HG03558 (cell line): ENCODE results near the gene UMAD1.
A peak's percentile ranks its signal among the peaks of the same experiment; 100 is the strongest.

ENCODE experiments used
- ATAC-seq: cut with Tn5 transposase; IDR thresholded peaks from one replicate; pipeline ENCODE4 v1.9.1; 2021; ENCODE audit warnings: moderate number of reproducible peaks; ENCODE audit not compliant: unreplicated experiment; ENCODE audit errors: extremely low read depth

Gene UMAD1

GRCh38 chr7:7718492-7718891 is 77.9 kb downstream of the UMAD1 start, which contains the start of gene RPA3:
Gene RPA3 (minus strand): TSS chr7:7718607. CDS start chr7:7640418, 78,189 bp downstream.
- no peak for ATAC-seq

DNA sequence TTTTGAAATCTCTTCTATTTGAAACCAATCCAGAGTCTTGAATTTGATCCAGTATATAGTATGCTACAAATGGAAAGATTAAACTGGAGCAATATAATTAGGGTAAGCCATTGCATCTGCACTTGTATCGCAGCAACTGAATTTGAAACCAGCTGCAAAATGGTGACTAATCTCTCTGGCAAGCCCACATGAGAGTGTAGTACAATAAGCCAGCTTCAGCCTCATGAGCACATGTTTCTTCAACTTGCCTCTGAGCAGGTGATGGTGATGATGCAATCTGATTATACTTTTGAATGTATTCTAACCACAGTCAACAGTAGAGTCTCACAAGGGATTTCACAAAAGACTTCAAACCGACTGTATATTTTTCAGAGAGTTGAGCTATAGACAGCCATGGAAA is 78.7 kb downstream of the UMAD1 start:
- peak; percentile 97 for ATAC-seq

DNA sequence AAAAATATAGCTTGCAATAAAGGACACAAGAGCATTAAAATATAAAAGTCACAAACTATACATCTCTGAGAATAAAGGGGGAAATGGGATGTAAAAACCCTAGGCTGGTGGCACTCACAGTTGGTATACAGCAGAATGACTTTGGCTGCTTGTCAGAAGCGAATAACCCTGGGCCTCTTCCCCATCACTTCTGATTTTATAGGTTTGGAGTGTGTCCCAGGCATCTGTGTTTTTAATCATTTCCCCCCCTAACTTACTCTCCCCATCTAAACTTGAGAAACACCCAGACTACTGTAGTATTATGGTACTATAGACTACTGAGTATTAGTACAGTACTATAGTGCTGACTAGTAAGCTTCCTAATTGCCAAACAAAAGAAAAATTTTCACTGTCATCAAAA is 79.6 kb downstream of the UMAD1 start:
- no peak for ATAC-seq

DNA sequence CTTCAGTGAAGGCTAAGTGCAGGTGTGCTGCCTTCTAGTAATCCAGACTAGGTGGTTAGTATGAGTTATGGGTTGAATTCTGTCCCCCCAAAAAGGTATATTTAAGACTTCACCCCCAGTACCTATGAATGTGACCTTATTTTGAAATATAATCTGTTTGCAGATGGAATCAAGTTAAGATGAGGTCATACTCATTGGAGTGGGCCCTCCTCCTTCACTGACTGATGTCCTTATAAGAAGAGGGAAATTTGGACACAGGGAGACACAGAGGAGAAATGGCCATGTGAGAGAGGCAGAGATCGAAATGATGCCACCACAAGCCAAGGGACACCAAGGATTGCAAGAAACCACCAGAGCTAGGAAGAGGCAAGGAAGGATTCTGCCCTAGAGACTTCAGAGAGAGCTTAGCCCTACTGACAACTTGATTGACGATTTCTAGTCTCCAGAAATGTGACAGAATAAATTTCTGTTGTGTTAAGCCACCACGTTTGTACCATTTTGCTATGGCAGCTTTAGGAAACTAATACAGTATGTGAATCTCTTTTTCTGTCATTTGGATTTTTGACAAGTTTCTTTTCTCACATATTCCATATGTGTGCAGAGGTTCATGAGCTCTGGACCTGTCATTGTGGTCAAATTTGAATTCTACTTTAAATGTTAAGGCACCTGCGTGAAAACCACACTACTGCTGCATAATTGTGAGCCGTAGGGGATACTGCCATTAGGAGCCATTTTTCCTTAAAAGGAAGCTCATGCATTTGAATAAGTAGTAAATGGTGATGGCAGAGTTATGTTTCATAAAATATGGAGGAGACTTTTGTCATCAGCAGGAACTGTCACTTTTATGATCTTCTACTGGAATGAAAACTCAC is 80.4 kb downstream of the UMAD1 start:
- no peak for ATAC-seq

GRCh38 chr7:7731732-7732131 is 91.2 kb downstream of the UMAD1 start:
- ATAC-seq: no peak

GRCh38 chr7:7732621-7733281 is 92.2 kb downstream of the UMAD1 start:
- no peak for ATAC-seq

DNA sequence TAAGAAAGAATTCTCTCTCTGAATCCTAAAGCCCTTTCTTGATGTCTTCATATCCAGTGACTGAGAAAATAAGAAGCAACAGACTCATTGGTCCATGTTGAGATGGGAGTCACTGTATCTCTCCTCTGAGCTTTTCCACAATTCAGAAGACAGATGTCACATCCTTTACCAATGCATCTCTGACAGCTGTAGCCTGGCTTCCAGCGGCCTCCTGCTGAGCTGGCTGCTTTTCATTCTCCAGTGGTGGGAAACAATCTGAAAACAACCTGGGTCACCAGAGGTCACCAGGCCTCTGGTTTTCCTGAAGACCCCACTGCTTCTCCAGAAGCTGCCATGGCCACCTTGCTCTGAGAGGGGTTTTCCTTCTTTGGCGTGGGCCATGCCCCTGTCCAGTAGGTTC is 96.1 kb downstream of the UMAD1 start:
- ATAC-seq: no peak

DNA sequence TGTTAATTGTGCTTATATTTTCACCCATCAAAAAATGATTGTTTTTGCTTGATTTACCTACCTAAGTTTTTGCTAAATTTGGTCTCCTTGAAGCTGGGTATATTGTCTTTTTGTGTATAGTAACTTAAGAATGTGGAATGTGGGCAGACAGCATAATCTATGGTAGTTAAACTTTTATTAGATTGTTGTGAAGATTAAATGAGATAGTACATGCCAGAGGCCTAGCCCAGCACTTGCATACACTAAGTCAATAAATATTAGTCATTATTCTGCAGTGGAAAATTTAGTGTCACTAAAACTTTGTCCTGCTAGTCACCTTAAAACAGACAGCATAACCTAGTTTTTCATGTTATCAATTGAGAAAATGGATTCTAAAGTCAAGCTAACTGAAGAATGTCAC is 97.1 kb downstream of the UMAD1 start:
- ATAC-seq: no peak

- ATAC-seq: no peak
Measured at GRCh38 chr7:7738177-7738576, 97.6 kb downstream of the UMAD1 start.

DNA sequence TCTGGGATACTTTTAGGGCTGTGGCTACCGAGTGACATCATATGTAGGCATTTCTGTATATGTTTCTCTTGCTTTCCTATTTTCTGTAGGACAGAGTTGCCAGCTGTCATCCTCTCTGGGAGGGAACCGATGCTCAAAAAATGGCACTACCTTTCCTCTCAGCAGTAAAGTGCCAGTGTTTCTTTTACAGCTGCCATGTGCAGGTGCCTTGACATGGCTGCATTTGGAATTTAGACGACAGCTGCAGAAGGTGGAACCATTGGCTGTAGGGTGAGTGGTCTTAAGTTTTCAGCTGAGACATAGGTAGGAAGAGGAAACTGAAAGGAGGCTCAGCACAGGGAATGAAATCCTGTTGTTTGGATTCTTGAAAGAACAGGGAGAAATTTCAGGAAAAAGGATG is 98.1 kb downstream of the UMAD1 start:
- ATAC-seq: no peak

GRCh38 chr7:7739204-7740036 is 98.9 kb downstream of the UMAD1 start:
- ATAC-seq: no peak

DNA sequence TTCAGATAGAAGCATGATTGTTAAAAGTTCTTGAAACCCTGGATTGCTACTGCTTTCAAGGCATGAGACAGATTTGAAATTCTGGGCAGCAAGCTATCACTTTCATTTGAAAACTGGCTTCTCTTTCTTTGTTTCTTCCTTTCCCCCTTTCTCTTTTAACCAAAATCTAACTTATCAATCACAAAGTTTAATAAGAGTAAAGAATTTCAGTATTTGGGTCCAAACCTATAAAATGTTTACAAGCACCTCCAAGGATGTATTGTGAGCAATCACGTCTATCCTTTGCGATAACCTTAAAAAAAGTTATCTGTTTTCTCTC is 99.4 kb downstream of the UMAD1 start:
- no peak for ATAC-seq

DNA sequence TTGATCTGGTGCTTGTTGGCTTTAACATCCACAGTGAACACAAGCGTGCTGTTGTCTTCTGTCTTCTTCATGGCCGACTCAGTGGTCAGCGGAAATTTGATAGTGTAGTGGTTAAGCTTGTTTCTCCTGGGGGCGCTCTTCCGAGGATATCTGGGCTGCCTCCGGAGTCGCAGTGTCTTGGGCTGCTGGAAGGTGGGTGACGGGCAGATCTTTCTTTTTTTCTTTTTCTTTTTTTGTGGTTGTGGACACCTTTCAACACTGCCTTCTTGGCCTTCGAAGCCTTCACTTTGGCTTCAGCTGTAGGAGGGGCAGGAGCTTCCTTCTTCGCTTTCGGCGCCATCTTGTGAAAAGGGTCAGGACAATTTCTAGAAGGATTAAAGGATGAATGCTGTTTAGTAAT is 101.7 kb downstream of the UMAD1 start:
- ATAC-seq: no peak

- no peak for ATAC-seq
Measured at GRCh38 chr7:7745258-7745657, 104.7 kb downstream of the UMAD1 start.

- no peak for ATAC-seq
Measured at GRCh38 chr7:7745966-7746365, 105.4 kb downstream of the UMAD1 start.

GRCh38 chr7:7746458-7746857 is 105.9 kb downstream of the UMAD1 start:
- no peak for ATAC-seq

GRCh38 chr7:7750571-7751242 is 110.2 kb downstream of the UMAD1 start:
- no peak for ATAC-seq

- ATAC-seq: no peak
Measured at GRCh38 chr7:7751243-7752092, 110.9 kb downstream of the UMAD1 start.

DNA sequence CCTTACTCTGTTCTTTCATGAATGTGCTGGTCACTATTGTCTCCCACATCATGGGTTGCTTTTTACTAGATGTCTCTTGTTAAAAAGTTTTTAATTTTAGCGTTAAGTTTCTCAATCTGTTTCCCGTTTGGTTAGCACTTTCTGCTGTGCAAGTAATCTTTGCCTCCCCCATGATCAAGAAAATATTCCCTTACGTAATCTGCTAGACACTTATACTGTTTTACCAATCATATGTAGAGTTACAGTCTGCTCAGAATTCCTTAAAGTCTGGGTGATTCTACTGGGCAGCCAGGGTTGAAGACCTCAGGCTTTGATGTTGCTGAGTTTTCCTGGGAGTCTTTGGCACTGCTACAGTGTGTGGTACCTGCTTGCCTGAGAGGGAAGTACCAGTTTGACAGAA is 116.0 kb downstream of the UMAD1 start:
- no peak for ATAC-seq

- ATAC-seq: no peak
Measured at GRCh38 chr7:7757576-7757975, 117.0 kb downstream of the UMAD1 start.
